GM12864 (cell line): ENCODE data around the gene CD40.
"Not testable (repeated sequence)": the region's sequence is repeated elsewhere in the genome, so short reads cannot be mapped to it uniquely, and the experiment has no call there.

Experiments used
- DNase-seq: peaks from one replicate; pipeline ENCODE4 v3.0.0-alpha.2; 2011; ENCODE audit warnings: low read depth
- H3K4me3 ChIP-seq: 2 replicates; pipeline ENCODE4 v1.5.1; 2011; ENCODE audit warnings: mild to moderate bottlenecking, low read depth, low read length, control low read depth
- TF ChIP-seq, protein P1 (sequence below): IDR thresholded peaks from 2 replicates; pipeline ENCODE4 v1.5.1; 2011; ENCODE audit warnings: low read depth, mild to moderate bottlenecking, moderate library complexity, low read length, control low read depth, inconsistent platforms; ENCODE audit errors: missing control alignments

Gene CD40

DNA sequence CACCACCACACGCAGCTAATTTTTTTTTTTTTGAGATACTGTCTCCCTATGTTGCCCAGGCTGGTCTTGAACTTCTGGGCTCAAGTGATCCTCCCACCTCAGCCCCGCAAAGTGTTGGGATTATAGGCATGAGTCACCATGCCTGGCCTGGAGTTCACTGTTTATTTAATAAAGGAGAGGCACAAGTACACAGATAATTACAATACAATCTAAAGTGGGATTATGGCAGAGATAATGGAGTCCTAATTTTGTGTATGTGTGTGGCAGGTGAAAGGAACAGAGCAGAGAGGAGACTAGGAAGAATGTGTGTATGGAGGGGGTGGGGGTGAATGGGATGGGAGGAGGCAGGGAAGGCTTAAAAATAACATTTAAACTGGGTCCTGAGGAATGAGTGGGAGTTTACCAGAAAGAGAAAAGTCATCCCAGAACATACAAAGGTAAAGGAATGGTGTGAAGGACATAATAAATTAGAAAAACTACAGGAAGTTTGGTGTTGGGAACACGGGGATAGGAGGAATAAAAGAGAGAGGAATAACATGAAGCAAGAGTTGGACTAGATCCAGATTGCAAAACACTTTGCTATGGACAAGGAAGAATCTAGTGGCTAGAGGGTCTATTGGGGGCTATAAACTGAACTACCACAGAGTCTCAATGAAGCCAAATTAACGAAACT is 32.8 kb upstream of the CD40 start:
- no peak for DNase-seq
- H3K4me3 ChIP-seq = no peak overlapping the region
- TF ChIP-seq, protein P1, sequence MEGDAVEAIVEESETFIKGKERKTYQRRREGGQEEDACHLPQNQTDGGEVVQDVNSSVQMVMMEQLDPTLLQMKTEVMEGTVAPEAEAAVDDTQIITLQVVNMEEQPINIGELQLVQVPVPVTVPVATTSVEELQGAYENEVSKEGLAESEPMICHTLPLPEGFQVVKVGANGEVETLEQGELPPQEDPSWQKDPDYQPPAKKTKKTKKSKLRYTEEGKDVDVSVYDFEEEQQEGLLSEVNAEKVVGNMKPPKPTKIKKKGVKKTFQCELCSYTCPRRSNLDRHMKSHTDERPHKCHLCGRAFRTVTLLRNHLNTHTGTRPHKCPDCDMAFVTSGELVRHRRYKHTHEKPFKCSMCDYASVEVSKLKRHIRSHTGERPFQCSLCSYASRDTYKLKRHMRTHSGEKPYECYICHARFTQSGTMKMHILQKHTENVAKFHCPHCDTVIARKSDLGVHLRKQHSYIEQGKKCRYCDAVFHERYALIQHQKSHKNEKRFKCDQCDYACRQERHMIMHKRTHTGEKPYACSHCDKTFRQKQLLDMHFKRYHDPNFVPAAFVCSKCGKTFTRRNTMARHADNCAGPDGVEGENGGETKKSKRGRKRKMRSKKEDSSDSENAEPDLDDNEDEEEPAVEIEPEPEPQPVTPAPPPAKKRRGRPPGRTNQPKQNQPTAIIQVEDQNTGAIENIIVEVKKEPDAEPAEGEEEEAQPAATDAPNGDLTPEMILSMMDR = no peak

DNA sequence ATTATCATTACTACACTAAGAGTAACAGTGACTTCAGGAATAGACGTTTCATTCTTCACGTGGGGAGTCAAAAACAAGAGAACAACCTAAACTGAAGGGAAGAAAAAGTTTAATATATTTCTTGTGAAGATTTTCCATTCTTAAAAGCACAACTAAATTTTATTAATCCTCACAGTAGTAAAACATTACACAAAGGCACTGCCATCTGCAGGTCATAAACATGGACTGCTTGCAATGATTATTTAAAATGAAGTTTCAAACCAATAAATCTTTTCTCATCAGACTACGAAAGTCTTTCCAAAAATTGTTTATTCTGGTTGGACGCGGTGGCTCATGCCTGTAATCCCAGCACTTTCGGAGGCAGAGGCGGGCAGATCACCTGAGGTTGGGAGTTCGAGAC is 31.0 kb upstream of the CD40 start:
- TF ChIP-seq, protein P1 = peak; percentile 27
- DNase-seq = no peak
- H3K4me3 ChIP-seq = no peak overlapping the region; the same call in 1 of the 2 replicates

GRCh38 chr20:46088409-46089166 is 29.5 kb upstream of the CD40 start:
- DNase-seq = no peak
- TF ChIP-seq, protein P1 = no peak
- H3K4me3 ChIP-seq = peak overlapping the region; percentile 57

DNA sequence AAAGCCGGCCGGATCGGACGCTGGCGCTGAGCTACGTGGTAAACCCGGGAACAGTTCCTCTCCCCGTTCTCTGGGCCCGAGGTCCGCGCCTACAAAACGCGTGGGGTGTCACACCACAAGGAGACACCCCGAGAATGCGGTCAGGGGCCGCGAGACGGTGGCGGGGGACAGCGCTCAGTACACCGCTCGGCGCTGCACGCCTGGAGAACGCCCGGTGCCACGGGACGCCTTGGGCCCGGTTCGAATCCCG is 29.0 kb upstream of the CD40 start:
- no peak for DNase-seq
- H3K4me3 ChIP-seq = peak overlapping the region; percentile 57
- TF ChIP-seq, protein P1 = no peak

- DNase-seq = peak; percentile 86
- TF ChIP-seq, protein P1 = peak; percentile 5
- H3K4me3 ChIP-seq = peak within 1 kb of the TSS; percentile 57
These were observed 28.4 kb upstream of the CD40 start, which contains the start of gene NCOA5 for GRCh38 chr20:46089417-46090388. Gene NCOA5, minus strand, starts transcription at chr20:46089962. Its CDS starts 10,538 bp downstream, at chr20:46079424.

DNA sequence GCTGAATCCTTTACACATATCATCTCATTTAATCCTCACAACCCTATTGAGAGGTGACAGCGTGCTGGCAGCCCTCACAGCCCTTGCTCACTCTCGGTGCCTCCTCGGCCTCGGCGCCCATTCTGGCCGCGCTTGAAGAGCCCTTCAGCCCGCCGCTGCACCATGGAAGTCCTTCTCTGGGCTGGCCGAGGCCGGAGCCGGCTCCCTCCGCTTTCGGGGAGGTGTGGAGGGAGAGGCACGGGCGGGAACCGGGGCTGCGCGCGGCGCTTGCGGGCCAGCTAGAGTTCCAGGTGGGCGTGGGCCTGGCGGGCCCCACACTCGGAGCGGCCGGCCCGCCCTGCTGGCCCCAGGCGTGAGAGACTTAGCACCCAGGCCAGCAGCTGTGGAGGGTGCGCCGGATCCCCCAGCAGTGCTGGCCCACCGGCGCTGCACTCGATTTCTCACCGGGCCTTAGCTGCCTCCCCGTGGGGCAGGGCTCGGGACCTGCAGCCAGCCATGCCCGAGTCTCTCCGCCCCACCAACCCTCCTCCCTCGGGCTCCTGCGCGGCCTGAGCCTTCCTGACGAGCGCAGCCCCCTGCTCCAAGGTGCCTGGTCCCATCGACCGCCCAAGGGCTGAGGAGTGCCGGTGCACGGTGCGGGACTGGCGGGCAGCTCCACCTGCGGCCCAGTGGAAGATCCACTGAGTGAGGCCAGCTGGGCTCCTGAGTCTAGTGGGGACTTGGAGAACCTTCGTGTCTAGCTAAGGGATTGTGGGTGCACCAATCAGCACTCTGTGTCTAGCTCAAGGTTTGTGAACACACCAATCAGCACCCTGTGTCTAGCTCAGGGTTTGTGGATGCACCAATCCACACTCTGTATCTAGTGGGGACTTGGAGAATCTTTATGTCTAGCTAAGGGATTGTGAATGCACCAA is 26.2 kb upstream of the CD40 start:
- not testable (repeated sequence) for DNase-seq, H3K4me3 ChIP-seq
